Kidney epithelial cell (primary cell): ENCODE data around the gene GPANK1. TPM values are rescaled to one million over a fixed set of nuclear protein-coding genes. Genes with fewer than 3 reads are reported as not detected.

Source experiments
- DNase-seq: peaks from one replicate; pipeline ENCODE4 v3.0.0-alpha.2; 2010; ENCODE audit warnings: low read depth
- H3K27me3 ChIP-seq: 2 replicates; pipeline ENCODE4 v1.6.0; 2011; ENCODE audit warnings: low read length; ENCODE audit not compliant: control insufficient read depth, insufficient read depth
- H3K36me3 ChIP-seq: 2 replicates; pipeline ENCODE4 v1.5.1; 2011; ENCODE audit warnings: low read length; ENCODE audit not compliant: control insufficient read depth, insufficient read depth
- H3K4me3 ChIP-seq: 2 replicates; pipeline ENCODE4 v1.5.1; 2011; ENCODE audit warnings: low read depth, mild to moderate bottlenecking, control low read depth, low read length
- CTCF ChIP-seq: IDR thresholded peaks from 2 replicates; pipeline ENCODE4 v1.5.1; 2011; ENCODE audit warnings: mild to moderate bottlenecking, moderate library complexity, low read length, control low read depth, inconsistent platforms; ENCODE audit not compliant: insufficient read depth, poor library complexity, severe bottlenecking
- total RNA-seq: library from RNA; depleted of rRNA; stranded (reverse); fragments of >200 nt; gene quantifications from 2 replicates; pipeline ENCODE4 v1.2.3, GENCODE V29; 2015

The GPANK1 gene
- total RNA-seq, 1 donor from 2014 or later, result 22.0 TPM

GRCh38 chr6:31663126-31663960, 1.5 kb downstream of the GPANK1 start:
- no peak for TF ChIP-seq CTCF
- Histone ChIP-seq H3K4me3 (peak overlapping the region; percentile 99), H3K36me3 (peaks cover 4% of the 10 kb centered on the region), H3K27me3 (no peaks in the 10 kb centered on the region)
- DNase-seq, result no peak

- Histone ChIP-seq H3K27me3 (no peaks in the 10 kb centered on the region), H3K4me3 (no peak overlapping the region), H3K36me3 (peaks cover 1% of the 10 kb centered on the region)
- TF ChIP-seq CTCF, result no peak
- no peak for DNase-seq
Observed at GRCh38 chr6:31662124-31662723, 2.6 kb downstream of the GPANK1 start.

DNA sequence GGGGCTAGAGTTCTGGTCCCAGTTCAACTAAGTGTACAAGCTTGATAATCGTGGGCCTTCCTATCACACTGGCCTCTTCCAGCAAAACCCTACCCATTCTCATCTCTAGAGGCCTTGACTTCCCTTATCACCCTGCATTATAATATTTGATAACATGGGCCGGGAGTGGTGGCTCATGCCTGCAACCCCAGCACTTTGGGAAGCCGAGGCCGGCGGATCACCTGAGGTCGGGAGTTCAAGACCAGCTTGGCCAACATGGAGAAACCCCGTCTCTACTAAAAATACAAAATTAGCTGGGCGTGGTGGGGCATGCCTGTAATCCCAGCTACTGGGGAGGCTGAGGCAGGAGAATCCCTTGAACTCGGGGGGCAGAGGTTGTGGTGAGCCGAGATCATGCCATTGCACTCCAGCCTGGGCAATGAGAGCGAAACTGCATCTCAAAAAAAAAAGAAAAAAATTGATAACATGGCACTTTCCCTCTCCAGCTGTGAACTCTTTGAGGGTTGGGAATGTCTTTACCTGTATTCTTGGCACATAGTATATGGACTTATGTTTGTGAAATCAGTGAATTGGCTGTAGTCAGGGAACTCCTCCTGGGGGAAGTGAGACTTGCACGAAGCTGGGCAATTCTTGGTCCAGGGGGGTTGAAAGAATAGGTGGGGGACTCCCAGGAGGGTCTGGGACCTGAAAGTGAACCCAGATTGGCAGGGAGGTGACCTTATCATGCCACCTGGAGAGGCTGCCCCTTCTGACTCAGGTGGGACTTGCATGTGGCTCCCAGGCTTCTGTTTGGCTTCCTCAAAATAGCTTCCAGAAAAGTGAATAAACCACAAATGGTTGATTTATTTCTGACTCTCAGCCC, 3.3 kb downstream of the GPANK1 start:
- no peak for TF ChIP-seq CTCF

DNA sequence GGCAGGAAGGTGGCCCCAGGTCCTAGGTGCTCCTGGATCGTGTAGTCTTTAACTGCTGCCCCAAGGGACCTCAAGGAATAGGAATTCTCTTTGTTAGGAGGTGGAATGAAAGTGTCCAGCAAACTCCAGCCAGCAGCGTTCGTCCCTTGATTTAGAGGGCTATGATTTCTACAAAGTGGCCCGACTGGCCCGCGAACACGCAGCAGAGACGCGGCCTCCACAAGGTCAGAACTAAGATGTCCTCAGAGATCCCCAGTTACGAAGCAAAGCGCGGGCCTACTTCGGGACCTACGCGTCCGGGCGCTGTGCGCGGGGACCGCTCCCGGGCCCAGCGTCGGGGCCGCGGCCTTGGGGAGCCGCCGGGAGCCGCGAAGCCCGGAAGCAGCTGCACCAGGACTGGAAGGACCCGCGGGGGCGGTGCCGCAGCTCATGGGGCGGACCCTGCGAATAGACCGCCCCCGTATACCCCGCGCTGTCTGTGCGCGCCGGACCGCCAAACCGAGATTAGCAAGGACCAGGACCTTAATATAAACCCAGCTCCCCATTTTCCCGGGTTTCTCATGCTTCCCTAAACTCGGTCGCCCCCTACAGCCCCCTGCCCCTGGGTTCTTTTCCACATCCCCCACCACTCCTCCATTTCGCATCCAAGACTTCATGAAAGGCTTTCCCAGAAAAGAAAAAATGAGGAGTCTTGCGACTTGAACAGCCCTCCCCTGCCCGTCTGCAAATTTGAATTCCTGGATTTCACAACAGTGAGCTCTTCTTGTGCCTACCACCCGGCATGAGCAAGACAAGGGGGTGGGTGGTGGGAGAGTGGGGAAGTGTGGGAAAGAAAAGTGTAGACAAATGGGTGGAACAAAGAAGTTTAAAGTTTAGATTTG, 4.2 kb downstream of the GPANK1 start, which contains the start of gene C6orf47:
TSS of gene C6orf47 (minus strand) at position 398 of the 881 bp plus-strand sequence. CDS start 831 bp downstream, outside the sequence.
- Histone ChIP-seq H3K36me3 (no peaks in the 10 kb centered on the region), H3K4me3 (peak within 1 kb of the TSS; percentile 77), H3K27me3 (no peaks in the 10 kb centered on the region)
- no peak for TF ChIP-seq CTCF
- peak; percentile 37 for DNase-seq

More for the DNA sequence above, 3.3 kb downstream of the GPANK1 start:
- Histone ChIP-seq H3K36me3 (no peaks in the 10 kb centered on the region), H3K4me3 (peak overlapping the region; percentile 77), H3K27me3 (no peaks in the 10 kb centered on the region)
- DNase-seq, result no peak

DNA sequence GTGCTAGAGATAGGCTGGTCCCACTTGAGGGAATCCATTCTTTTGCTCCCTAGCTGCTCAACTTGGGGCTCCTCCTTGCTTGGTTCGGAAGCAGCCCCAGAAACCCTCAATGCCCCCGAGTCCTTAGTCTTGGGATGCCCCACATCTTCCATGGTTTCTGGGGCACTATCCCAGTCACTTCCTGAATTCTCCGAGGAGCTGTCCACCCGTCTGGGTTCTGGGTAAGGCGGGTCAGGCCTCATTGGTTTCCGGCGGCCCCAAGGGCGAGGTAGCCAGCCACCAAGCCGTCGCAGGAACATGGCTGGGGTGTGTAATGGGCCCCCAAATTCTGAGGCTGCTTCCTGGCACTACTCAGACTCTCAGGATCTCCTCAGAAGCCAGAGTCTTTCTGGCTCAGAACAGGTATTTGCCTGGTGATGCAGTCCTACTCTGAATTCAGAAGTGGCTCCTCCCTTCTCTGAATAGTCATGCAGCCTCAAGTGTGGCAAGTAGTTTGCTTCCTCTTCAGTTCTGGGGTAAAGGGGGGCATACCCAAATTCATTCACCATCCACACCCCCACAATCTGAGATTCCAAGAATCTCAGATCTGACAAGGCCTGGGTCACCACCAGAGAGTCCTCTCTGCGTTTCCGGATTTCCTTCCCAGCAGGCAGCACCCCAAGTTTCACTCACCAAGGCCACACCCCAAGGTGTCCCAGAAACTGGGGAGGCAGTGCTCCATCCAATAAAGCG, 5.0 kb downstream of the GPANK1 start:
- Histone ChIP-seq H3K27me3 (no peaks in the 10 kb centered on the region), H3K4me3 (peak overlapping the region; percentile 77), H3K36me3 (no peaks in the 10 kb centered on the region)
- no peak for DNase-seq
- TF ChIP-seq CTCF, result no peak
